ENCODE data around the gene SLU7. TPM values are rescaled to one million over a fixed set of nuclear protein-coding genes. Genes with fewer than 3 reads are reported as not detected.

Gene SLU7
- polyA plus RNA-seq, 1 donor from 2014 or later = 82.2 TPM

DNA sequence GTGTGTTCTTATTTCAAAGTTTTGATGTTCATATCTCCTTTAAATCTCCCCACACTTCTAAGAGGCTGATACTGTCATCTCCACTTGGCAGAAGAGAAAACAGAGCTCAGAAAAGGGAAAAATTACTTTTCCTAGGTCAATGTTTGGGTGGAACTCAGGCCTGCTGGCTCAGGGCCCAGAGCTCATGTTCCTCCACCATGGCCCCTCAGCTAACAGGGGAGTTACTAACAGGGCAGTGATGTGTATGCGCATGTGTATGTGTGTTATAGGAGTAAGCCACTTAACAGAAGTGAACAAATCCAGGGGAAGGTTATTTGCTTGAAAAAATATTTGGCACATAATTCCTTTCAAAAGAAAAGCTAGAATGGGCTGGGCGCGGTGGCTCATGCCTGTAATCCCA lies 51.0 kb downstream of the SLU7 start:
- TF ChIP-seq CTCF (IDR thresholded peaks at IDR 0.05; ENCODE audit: poor library complexity, severe bottlenecking) (no peak), TAF1 (IDR thresholded peaks at IDR 0.05; ENCODE audit: low read depth) (no peak), MXI1 (conservative IDR thresholded peaks at IDR 0.05; ENCODE audit: poor library complexity, severe bottlenecking) (no peak), EP300 (conservative IDR thresholded peaks at IDR 0.05; ENCODE audit: poor library complexity, severe bottlenecking) (no peak)
- H3F3A ChIP-seq (ENCODE audit: insufficient read depth, low read length, poor library complexity, severe bottlenecking) = no peaks in the 10 kb centered on the region
- H3K27ac ChIP-seq (ENCODE audit: low read length) = no peak overlapping the region
- H3K9me3 ChIP-seq (ENCODE audit: low read length) = no peaks in the 10 kb centered on the region
- no peak overlapping the region for H3K4me3 ChIP-seq (ENCODE audit: low read length)
- no peaks in the 10 kb centered on the region for H3K79me2 ChIP-seq (replicated peaks; ENCODE audit: insufficient read depth, low read length)
- no peak overlapping the region for H3K4me2 ChIP-seq (ENCODE audit: low read length)
- H3K9ac ChIP-seq (ENCODE audit: low read length) = no peak overlapping the region
- H3K27me3 ChIP-seq (ENCODE audit: insufficient read depth, low read depth, low read length) = peaks cover 12% of the 10 kb centered on the region
- no peak overlapping the region for H2AFZ ChIP-seq (ENCODE audit: low read depth, low read length)
- H3K9me2 ChIP-seq (ENCODE audit: insufficient read depth, low read length) = no peaks in the 10 kb centered on the region
- H3K36me3 ChIP-seq (ENCODE audit: insufficient read depth, low read length) = no peaks in the 10 kb centered on the region
- H4K20me1 ChIP-seq (ENCODE audit: insufficient read depth) = no peaks in the 10 kb centered on the region

DNA sequence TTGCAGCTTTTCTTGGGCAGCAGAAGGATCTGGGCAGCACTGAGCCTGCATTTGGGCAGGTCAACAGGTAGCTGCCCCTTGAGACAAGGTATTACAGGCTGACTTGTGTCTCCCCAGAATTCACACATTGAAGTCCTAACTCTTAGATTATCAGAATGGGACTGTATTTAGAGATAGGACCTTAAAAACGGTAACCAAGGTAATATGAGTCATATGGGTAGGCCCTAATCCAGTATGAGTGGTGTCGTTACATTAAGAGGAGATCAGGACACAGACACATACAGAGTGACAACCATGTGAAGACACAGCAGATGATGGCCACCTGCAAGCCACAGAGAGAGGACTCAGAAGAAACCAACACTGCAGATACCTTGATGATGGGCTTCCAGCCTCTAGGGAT lies 51.6 kb downstream of the SLU7 start:
- TF ChIP-seq SMC3 (conservative IDR thresholded peaks at IDR 0.05; ENCODE audit: poor library complexity) = no peak
- TF ChIP-seq RAD21 (conservative IDR thresholded peaks at IDR 0.05) = no peak
- no peak for TF ChIP-seq TAF1 (IDR thresholded peaks at IDR 0.05; ENCODE audit: low read depth)
- no peak for TF ChIP-seq MXI1 (conservative IDR thresholded peaks at IDR 0.05; ENCODE audit: poor library complexity, severe bottlenecking)
- no peak for TF ChIP-seq EZH2 (IDR thresholded peaks at IDR 0.05; ENCODE audit: borderline replicate concordance, insufficient read depth, low read length, poor library complexity, severe bottlenecking)
- TF ChIP-seq, protein P1, sequence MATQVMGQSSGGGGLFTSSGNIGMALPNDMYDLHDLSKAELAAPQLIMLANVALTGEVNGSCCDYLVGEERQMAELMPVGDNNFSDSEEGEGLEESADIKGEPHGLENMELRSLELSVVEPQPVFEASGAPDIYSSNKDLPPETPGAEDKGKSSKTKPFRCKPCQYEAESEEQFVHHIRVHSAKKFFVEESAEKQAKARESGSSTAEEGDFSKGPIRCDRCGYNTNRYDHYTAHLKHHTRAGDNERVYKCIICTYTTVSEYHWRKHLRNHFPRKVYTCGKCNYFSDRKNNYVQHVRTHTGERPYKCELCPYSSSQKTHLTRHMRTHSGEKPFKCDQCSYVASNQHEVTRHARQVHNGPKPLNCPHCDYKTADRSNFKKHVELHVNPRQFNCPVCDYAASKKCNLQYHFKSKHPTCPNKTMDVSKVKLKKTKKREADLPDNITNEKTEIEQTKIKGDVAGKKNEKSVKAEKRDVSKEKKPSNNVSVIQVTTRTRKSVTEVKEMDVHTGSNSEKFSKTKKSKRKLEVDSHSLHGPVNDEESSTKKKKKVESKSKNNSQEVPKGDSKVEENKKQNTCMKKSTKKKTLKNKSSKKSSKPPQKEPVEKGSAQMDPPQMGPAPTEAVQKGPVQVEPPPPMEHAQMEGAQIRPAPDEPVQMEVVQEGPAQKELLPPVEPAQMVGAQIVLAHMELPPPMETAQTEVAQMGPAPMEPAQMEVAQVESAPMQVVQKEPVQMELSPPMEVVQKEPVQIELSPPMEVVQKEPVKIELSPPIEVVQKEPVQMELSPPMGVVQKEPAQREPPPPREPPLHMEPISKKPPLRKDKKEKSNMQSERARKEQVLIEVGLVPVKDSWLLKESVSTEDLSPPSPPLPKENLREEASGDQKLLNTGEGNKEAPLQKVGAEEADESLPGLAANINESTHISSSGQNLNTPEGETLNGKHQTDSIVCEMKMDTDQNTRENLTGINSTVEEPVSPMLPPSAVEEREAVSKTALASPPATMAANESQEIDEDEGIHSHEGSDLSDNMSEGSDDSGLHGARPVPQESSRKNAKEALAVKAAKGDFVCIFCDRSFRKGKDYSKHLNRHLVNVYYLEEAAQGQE (IDR thresholded peaks at IDR 0.05; ENCODE audit: borderline replicate concordance) = no peak
- no peak for TF ChIP-seq CTCF (IDR thresholded peaks at IDR 0.05; ENCODE audit: poor library complexity, severe bottlenecking)
- TF ChIP-seq EP300 (conservative IDR thresholded peaks at IDR 0.05; ENCODE audit: poor library complexity, severe bottlenecking) = no peak
- no peak for TF ChIP-seq POLR2AphosphoS5 (IDR thresholded peaks at IDR 0.05)
- no peaks in the 10 kb centered on the region for H3F3A ChIP-seq (ENCODE audit: insufficient read depth, low read length, poor library complexity, severe bottlenecking)
- H3K79me2 ChIP-seq (replicated peaks; ENCODE audit: insufficient read depth, low read length) = no peaks in the 10 kb centered on the region
- no peaks in the 10 kb centered on the region for H4K20me1 ChIP-seq (ENCODE audit: insufficient read depth)
- H2AFZ ChIP-seq (ENCODE audit: low read depth, low read length) = no peak overlapping the region
- H3K9ac ChIP-seq (ENCODE audit: low read length) = no peak overlapping the region
- H3K9me2 ChIP-seq (ENCODE audit: insufficient read depth, low read length) = no peaks in the 10 kb centered on the region
- no peak overlapping the region for H3K27ac ChIP-seq (ENCODE audit: low read length)
- H3K4me3 ChIP-seq (ENCODE audit: low read length) = no peak overlapping the region
- no peaks in the 10 kb centered on the region for H3K9me3 ChIP-seq (ENCODE audit: low read length)
- peaks cover 12% of the 10 kb centered on the region for H3K27me3 ChIP-seq (ENCODE audit: insufficient read depth, low read depth, low read length)
- H3K36me3 ChIP-seq (ENCODE audit: insufficient read depth, low read length) = no peaks in the 10 kb centered on the region
- H3K4me2 ChIP-seq (ENCODE audit: low read length) = no peak overlapping the region
